ENCODE measurements around the gene HRCT1.

HRCT1 gene

DNA sequence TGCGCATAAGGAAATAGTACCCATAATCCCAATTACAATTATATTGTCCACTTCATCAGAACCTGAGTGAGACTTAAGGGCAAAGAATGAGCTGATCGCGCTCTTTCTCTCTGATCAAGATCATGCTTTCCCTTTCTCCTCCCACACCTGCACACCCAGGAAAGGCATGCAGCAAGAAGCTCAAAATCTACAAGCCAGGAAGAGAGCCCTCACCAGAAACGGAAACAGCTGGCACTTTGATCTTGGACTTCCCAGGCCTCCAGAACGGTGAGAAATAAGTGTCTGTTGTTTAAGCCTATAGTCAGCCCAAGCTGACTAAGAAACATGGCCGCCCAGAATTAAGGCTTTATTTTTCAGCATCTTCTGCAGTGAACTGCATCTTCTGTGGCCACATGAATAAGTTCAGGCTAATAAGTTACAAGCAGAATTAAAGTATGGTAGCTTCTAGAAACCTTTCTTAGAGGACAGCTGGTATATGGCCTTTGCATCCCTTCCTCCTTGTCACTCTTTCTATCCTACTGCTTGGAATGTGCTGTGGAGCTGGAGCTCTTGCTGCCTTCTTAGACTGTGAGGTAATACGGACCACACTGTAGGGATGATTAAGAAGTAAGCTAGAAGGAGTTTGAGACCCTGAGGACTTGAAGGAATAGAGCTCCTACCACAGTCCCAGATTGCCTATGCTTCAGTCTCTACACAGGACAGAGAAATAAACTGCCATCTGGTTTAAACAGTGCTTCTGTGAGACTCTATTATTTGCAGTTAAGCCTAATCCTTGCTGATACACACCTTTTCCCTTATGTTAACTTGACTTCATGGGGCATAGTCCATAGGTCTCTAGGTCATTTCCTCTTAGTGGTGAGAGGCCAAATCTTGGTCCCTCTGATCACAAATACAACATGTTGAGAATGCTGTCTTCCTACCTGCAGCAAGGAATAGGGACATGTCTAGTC is 34.7 kb downstream of the HRCT1 start:
- Histone ChIP-seq H2AK5ac (ENCODE audit: low read depth, low read length) (no peak overlapping the region), H3K4me1 (ENCODE audit: control insufficient read depth in 2 of 2, insufficient read depth in 1 of 2, low read depth in 1 of 2, low read length in 2 of 2) (no peaks in the 10 kb centered on the region), H3K4me3 (ENCODE audit: low read length in 2 of 2) (no peak overlapping the region), H4K8ac (ENCODE audit: low read depth, low read length) (no peak overlapping the region), H3K79me1 (ENCODE audit: low read depth, low read length) (no peaks in the 10 kb centered on the region), H3K14ac (ENCODE audit: low read length) (no peak overlapping the region), H2AFZ (ENCODE audit: low read length) (peak overlapping the region; percentile 36), H3K9me3 (replicated peaks in 1 of 2; ENCODE audit: control insufficient read depth in 2 of 2, insufficient read depth in 1 of 2, low read depth in 1 of 2, low read length in 2 of 2) (peaks cover 2% of the 10 kb centered on the region in 2 donors), H2BK15ac (ENCODE audit: low read length) (no peak overlapping the region), H3K27me3 (ENCODE audit: control insufficient read depth in 3 of 3, insufficient read depth in 3 of 3, low read depth in 1 of 3, low read length in 3 of 3) (peaks cover 0 to 22% (median 20%) of the 10 kb centered on the region in 3 experiments), H3K36me3 (replicated peaks in 1 of 2; ENCODE audit: control insufficient read depth in 2 of 2, insufficient read depth in 2 of 2, low read length in 2 of 2) (no peaks in the 10 kb centered on the region), H3K4ac (ENCODE audit: low read length) (no peak overlapping the region), H3K27ac (replicated peaks; ENCODE audit: low read length) (no peak overlapping the region), H4K91ac (ENCODE audit: low read depth, low read length, poor library complexity) (no peak overlapping the region), H2BK5ac (ENCODE audit: low read length) (no peak overlapping the region), H3K23ac (ENCODE audit: low read depth, low read length, poor library complexity) (no peak overlapping the region), H3K18ac (ENCODE audit: low read length) (no peak overlapping the region), H2BK120ac (ENCODE audit: low read depth, low read length) (no peak overlapping the region), H2BK12ac (ENCODE audit: low read length) (no peak overlapping the region), H3K9ac (ENCODE audit: low read depth, low read length, poor library complexity) (no peak overlapping the region), H3K4me2 (ENCODE audit: insufficient read depth, low read length, poor library complexity, severe bottlenecking) (no peak overlapping the region)
- WGBS, 2 donors (ENCODE audit: extremely low coverage in 2 of 2, insufficient read length in 2 of 2, insufficient replicate concordance in 1 of 2): no CpG with 5 or more reads among the region's 7 CpGs
- no peak for DNase-seq (ENCODE audit: low spot score)

DNA sequence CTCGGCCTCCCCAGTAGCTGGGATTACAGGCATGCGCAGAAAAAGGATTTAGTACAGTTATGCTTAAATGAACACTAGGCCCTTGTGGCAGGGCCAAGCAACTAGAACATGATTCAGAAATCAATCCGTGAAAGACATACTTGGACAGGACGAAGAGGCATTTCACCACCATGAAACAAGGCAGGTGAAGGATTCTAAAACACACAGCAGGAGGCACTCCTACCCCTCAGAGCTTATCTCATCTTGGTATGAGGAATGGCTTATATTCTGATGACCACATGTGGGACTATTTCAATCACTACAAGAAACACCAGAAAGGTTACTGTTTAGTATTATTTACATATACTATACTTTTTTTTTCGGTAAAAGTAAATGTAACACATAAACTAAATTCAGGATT is 36.3 kb downstream of the HRCT1 start:
- Histone ChIP-seq H3K79me1 (ENCODE audit: low read depth, low read length) (no peaks in the 10 kb centered on the region), H2BK5ac (ENCODE audit: low read length) (no peak overlapping the region), H3K36me3 (replicated peaks in 1 of 2; ENCODE audit: control insufficient read depth in 2 of 2, insufficient read depth in 2 of 2, low read length in 2 of 2) (no peaks in the 10 kb centered on the region), H3K9me3 (replicated peaks in 1 of 2; ENCODE audit: control insufficient read depth in 2 of 2, insufficient read depth in 1 of 2, low read depth in 1 of 2, low read length in 2 of 2) (peaks cover under 1 to 2% of the 10 kb centered on the region in 2 donors), H3K18ac (ENCODE audit: low read length) (no peak overlapping the region), H2BK12ac (ENCODE audit: low read length) (no peak overlapping the region), H3K4me3 (ENCODE audit: low read length in 2 of 2) (no peak overlapping the region), H3K4ac (ENCODE audit: low read length) (no peak overlapping the region), H3K4me1 (ENCODE audit: control insufficient read depth in 2 of 2, insufficient read depth in 1 of 2, low read depth in 1 of 2, low read length in 2 of 2) (no peaks in the 10 kb centered on the region), H3K27ac (replicated peaks; ENCODE audit: low read length) (no peak overlapping the region), H2AFZ (ENCODE audit: low read length) (no peak overlapping the region), H3K9ac (ENCODE audit: low read depth, low read length, poor library complexity) (no peak overlapping the region), H2AK5ac (ENCODE audit: low read depth, low read length) (no peak overlapping the region), H2BK15ac (ENCODE audit: low read length) (no peak overlapping the region), H3K14ac (ENCODE audit: low read length) (no peak overlapping the region), H4K8ac (ENCODE audit: low read depth, low read length) (no peak overlapping the region), H3K23ac (ENCODE audit: low read depth, low read length, poor library complexity) (no peak overlapping the region), H4K91ac (ENCODE audit: low read depth, low read length, poor library complexity) (no peak overlapping the region), H3K4me2 (ENCODE audit: insufficient read depth, low read length, poor library complexity, severe bottlenecking) (no peak overlapping the region), H3K27me3 (ENCODE audit: control insufficient read depth in 3 of 3, insufficient read depth in 3 of 3, low read depth in 1 of 3, low read length in 3 of 3) (peaks cover 0 to 22% (median 20%) of the 10 kb centered on the region in 3 experiments), H2BK120ac (ENCODE audit: low read depth, low read length) (no peak overlapping the region)
- no CpG with 5 or more reads among the region's 5 CpGs for WGBS, 2 donors (ENCODE audit: extremely low coverage in 2 of 2, insufficient read length in 2 of 2, insufficient replicate concordance in 1 of 2)
- no peak for DNase-seq (ENCODE audit: low spot score)

DNA sequence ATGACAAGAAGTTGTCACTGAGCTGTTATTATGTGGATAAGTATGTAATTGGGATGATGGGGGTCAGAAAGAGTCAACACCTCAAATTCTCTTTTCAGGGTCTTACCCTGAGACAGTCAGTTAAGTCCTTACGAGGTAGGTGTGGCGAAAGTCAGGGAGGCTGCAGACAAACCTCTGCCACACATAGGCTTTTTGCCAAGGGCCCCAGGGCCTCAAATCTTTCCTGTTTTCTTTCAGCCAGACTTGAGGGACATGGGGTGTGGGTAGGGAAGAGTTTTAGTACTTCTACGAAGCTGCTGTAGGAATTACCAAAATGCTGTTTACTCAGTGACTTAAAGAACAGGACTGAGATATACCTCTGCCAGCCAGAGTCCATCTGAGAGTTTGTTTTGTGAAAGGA is 38.2 kb downstream of the HRCT1 start:
- H4K91ac ChIP-seq (ENCODE audit: low read depth, low read length, poor library complexity): no peak overlapping the region
- no peaks in the 10 kb centered on the region for H3K36me3 ChIP-seq (replicated peaks in 1 of 2; ENCODE audit: control insufficient read depth in 2 of 2, insufficient read depth in 2 of 2, low read length in 2 of 2)
- H3K23ac ChIP-seq (ENCODE audit: low read depth, low read length, poor library complexity): no peak overlapping the region
- H3K4me2 ChIP-seq (ENCODE audit: insufficient read depth, low read length, poor library complexity, severe bottlenecking): no peak overlapping the region
- H2AK5ac ChIP-seq (ENCODE audit: low read depth, low read length): no peak overlapping the region
- no peak overlapping the region for H3K9ac ChIP-seq (ENCODE audit: low read depth, low read length, poor library complexity)
- no peak overlapping the region for H2BK12ac ChIP-seq (ENCODE audit: low read length)
- peak overlapping the region; percentile 83 for H2AFZ ChIP-seq (ENCODE audit: low read length)
- H4K8ac ChIP-seq (ENCODE audit: low read depth, low read length): no peak overlapping the region
- no peaks in the 10 kb centered on the region for H3K4me1 ChIP-seq (ENCODE audit: control insufficient read depth in 2 of 2, insufficient read depth in 1 of 2, low read depth in 1 of 2, low read length in 2 of 2)
- H3K9me3 ChIP-seq (replicated peaks in 1 of 2; ENCODE audit: control insufficient read depth in 2 of 2, insufficient read depth in 1 of 2, low read depth in 1 of 2, low read length in 2 of 2): peaks cover 0 to 2% of the 10 kb centered on the region in 2 donors
- H3K4ac ChIP-seq (ENCODE audit: low read length): no peak overlapping the region
- H3K79me1 ChIP-seq (ENCODE audit: low read depth, low read length): no peaks in the 10 kb centered on the region
- no peak overlapping the region for H3K27ac ChIP-seq (replicated peaks; ENCODE audit: low read length)
- DNase-seq (ENCODE audit: low spot score): no peak
- no peak overlapping the region for H3K18ac ChIP-seq (ENCODE audit: low read length)
- peaks cover 0 to 27% (median 20%) of the 10 kb centered on the region in 3 experiments for H3K27me3 ChIP-seq (ENCODE audit: control insufficient read depth in 3 of 3, insufficient read depth in 3 of 3, low read depth in 1 of 3, low read length in 3 of 3)
- H2BK5ac ChIP-seq (ENCODE audit: low read length): no peak overlapping the region
- H2BK120ac ChIP-seq (ENCODE audit: low read depth, low read length): no peak overlapping the region
- H3K14ac ChIP-seq (ENCODE audit: low read length): no peak overlapping the region
- no peak overlapping the region for H3K4me3 ChIP-seq (ENCODE audit: low read length in 2 of 2)
- no peak overlapping the region for H2BK15ac ChIP-seq (ENCODE audit: low read length)
- no CpG with 5 or more reads among the region's 3 CpGs for WGBS, 2 donors (ENCODE audit: extremely low coverage in 2 of 2, insufficient read length in 2 of 2, insufficient replicate concordance in 1 of 2)

DNA sequence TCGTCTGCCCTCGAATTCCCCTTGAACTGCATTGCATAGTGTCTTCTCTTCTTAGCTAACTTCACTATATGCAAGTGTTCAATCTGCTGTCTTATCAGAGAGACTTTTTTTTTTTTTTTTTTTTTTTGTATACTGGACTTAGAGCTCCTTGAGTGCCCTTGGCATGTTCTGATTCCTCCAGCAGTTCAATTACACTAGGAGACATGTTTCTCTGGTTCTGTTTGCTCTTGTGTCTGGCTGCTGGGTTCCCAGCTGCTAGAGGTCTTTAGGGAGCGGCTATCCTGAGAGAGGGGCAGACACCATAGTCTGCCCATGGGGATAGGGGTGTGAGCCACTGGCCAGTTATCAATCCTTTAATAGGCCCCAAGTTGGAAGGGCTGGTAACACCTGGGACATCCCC is 38.8 kb downstream of the HRCT1 start:
- Histone ChIP-seq H3K4me2 (ENCODE audit: insufficient read depth, low read length, poor library complexity, severe bottlenecking) (no peak overlapping the region), H3K4me3 (ENCODE audit: low read length in 2 of 2) (peak overlapping the region in 1 of 2 donors; percentile 31), H3K36me3 (replicated peaks in 1 of 2; ENCODE audit: control insufficient read depth in 2 of 2, insufficient read depth in 2 of 2, low read length in 2 of 2) (no peaks in the 10 kb centered on the region), H3K79me1 (ENCODE audit: low read depth, low read length) (no peaks in the 10 kb centered on the region), H3K9ac (ENCODE audit: low read depth, low read length, poor library complexity) (no peak overlapping the region), H2BK15ac (ENCODE audit: low read length) (no peak overlapping the region), H2BK120ac (ENCODE audit: low read depth, low read length) (no peak overlapping the region), H4K8ac (ENCODE audit: low read depth, low read length) (no peak overlapping the region), H3K27me3 (ENCODE audit: control insufficient read depth in 3 of 3, insufficient read depth in 3 of 3, low read depth in 1 of 3, low read length in 3 of 3) (peaks cover 0 to 29% (median 20%) of the 10 kb centered on the region in 3 experiments), H2AK5ac (ENCODE audit: low read depth, low read length) (no peak overlapping the region), H4K91ac (ENCODE audit: low read depth, low read length, poor library complexity) (no peak overlapping the region), H3K9me3 (replicated peaks in 1 of 2; ENCODE audit: control insufficient read depth in 2 of 2, insufficient read depth in 1 of 2, low read depth in 1 of 2, low read length in 2 of 2) (peaks cover 0 to 2% of the 10 kb centered on the region in 2 donors), H3K4me1 (ENCODE audit: control insufficient read depth in 2 of 2, insufficient read depth in 1 of 2, low read depth in 1 of 2, low read length in 2 of 2) (no peaks in the 10 kb centered on the region), H3K23ac (ENCODE audit: low read depth, low read length, poor library complexity) (no peak overlapping the region), H2AFZ (ENCODE audit: low read length) (peak overlapping the region; percentile 83), H3K27ac (replicated peaks; ENCODE audit: low read length) (no peak overlapping the region), H2BK5ac (ENCODE audit: low read length) (no peak overlapping the region), H2BK12ac (ENCODE audit: low read length) (no peak overlapping the region), H3K18ac (ENCODE audit: low read length) (no peak overlapping the region), H3K4ac (ENCODE audit: low read length) (no peak overlapping the region), H3K14ac (ENCODE audit: low read length) (no peak overlapping the region)
- WGBS, 2 donors (ENCODE audit: extremely low coverage in 2 of 2, insufficient read length in 2 of 2, insufficient replicate concordance in 1 of 2): no CpG with 5 or more reads among the region's 3 CpGs
- no peak for DNase-seq (ENCODE audit: low spot score)
